Tibial nerve (tissue), 4 donors: Measurements from ENCODE around the gene RNF130. TPM values are rescaled to one million over a fixed set of nuclear protein-coding genes. Genes with fewer than 3 reads are reported as not detected.

Source experiments
- DNase-seq, 2 donors: peaks; one replicate each; pipeline ENCODE4 v3.0.0-alpha.2; 2019; ENCODE audit warnings: low spot score in 2 of 2
- H3K27ac ChIP-seq, 4 donors: fragments of 200-600 bp; sonication (generic) in 3 of 4; one replicate each; pipeline ENCODE4 v1.5.1; 2017 to 2019; ENCODE audit warnings: mild to moderate bottlenecking in 1 of 4
- H3K27me3 ChIP-seq, 2 donors: fragments of 200-600 bp; sonication (generic) in 1 of 2; one replicate each; pipeline versions ENCODE4 v1.5.1 to v1.6.0; 2017 to 2019
- H3K36me3 ChIP-seq, 3 donors: fragments of 200-600 bp; sonication (generic); one replicate each; pipeline ENCODE4 v1.5.1; 2018 to 2019
- H3K4me1 ChIP-seq, 4 donors: fragments of 200-600 bp; sonication (generic) in 3 of 4; one replicate each; pipeline ENCODE4 v1.5.1; 2017 to 2019
- H3K4me3 ChIP-seq, 4 donors: fragments of 200-600 bp; sonication (generic) in 3 of 4; one replicate each; pipeline ENCODE4 v1.5.1; 2017 to 2019; ENCODE audit warnings: mild to moderate bottlenecking in 1 of 4, moderate library complexity in 1 of 4
- H3K9me3 ChIP-seq, 4 donors: fragments of 200-600 bp; sonication (generic) in 3 of 4; one replicate each; pipeline ENCODE4 v1.5.1; 2017 to 2019
- EP300 ChIP-seq, 2 donors: sonication (generic); formaldehyde crosslinking; IDR thresholded peaks; one replicate each; pipeline ENCODE4 v1.6.1; 2017; ENCODE audit warnings: antibody characterized with exemption in 2 of 2, mild to moderate bottlenecking in 1 of 2
- POLR2A ChIP-seq, 2 donors: fragments of 450-650 bp; IDR thresholded peaks; one replicate each; pipeline ENCODE4 v1.6.1; 2017; ENCODE audit warnings: antibody characterized with exemption in 2 of 2, mild to moderate bottlenecking in 2 of 2, moderate library complexity in 2 of 2
- WGBS, 2 donors: methylation state at CpG; one replicate each; pipeline ENCODE4 v1.1.5; 2018; 5-methylcytosine and 5-hydroxymethylcytosine counted together
- total RNA-seq, 4 donors: library from RNA; depleted of rRNA; stranded (reverse); fragments of >200 nt; gene quantifications; one replicate each; pipeline ENCODE4 v1.1.0, GENCODE V29; 2016
- TF ChIP-seq, protein P1 (sequence below), 5 experiments: fragments of 200-600 bp in 3 of 5; fragments of 450-650 bp in 2 of 5; sonication (generic) in 3 of 5; IDR thresholded peaks; one replicate each; pipeline ENCODE4 v1.5.1; 2016 to 2019; ENCODE audit warnings: antibody characterized with exemption in 5 of 5, mild to moderate bottlenecking in 3 of 5, moderate library complexity in 2 of 5

Gene RNF130
- total RNA-seq, 4 donors from 2014 or later, result 121 to 150 (median 143) TPM

DNA sequence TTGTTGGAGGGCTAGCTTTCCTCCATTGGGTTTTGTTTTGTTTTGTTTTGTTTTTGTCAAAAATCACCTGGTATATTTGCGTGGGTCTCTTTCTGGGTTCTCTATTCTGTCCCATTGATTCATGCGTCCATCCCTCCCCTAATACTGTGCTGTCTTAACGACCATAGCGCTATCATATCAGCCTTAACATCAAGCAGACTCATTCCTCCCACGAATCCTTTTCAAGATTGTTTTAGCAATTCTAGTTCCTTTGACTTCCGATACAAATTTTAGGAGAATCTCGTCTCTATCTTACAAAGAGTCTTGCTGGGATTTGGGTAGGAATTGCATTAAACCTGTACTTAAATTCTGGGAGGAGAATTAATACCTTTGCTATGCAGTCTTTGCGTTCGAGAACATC lies 31.1 kb upstream of the RNF130 start:
- Histone ChIP-seq H3K27ac (no peak overlapping the region), H3K36me3 (peaks cover 0 to 50% (median 0%) of the 10 kb centered on the region in 3 donors), H3K9me3 (peaks cover 0 to 25% (median 3%) of the 10 kb centered on the region in 4 donors), H3K4me1 (no peaks in the 10 kb centered on the region), H3K27me3 (no peaks in the 10 kb centered on the region), H3K4me3 (no peak overlapping the region)
- 79 to 86% methylated on average over 9 of the region's 9 CpGs for WGBS, 2 donors
- no peak for DNase-seq
- no peak for TF ChIP-seq POLR2A (IDR thresholded peaks at IDR 0.05)
- TF ChIP-seq, protein P1, sequence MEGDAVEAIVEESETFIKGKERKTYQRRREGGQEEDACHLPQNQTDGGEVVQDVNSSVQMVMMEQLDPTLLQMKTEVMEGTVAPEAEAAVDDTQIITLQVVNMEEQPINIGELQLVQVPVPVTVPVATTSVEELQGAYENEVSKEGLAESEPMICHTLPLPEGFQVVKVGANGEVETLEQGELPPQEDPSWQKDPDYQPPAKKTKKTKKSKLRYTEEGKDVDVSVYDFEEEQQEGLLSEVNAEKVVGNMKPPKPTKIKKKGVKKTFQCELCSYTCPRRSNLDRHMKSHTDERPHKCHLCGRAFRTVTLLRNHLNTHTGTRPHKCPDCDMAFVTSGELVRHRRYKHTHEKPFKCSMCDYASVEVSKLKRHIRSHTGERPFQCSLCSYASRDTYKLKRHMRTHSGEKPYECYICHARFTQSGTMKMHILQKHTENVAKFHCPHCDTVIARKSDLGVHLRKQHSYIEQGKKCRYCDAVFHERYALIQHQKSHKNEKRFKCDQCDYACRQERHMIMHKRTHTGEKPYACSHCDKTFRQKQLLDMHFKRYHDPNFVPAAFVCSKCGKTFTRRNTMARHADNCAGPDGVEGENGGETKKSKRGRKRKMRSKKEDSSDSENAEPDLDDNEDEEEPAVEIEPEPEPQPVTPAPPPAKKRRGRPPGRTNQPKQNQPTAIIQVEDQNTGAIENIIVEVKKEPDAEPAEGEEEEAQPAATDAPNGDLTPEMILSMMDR (IDR thresholded peaks at IDR 0.05), result no peak
- TF ChIP-seq EP300 (IDR thresholded peaks at IDR 0.05), result no peak

DNA sequence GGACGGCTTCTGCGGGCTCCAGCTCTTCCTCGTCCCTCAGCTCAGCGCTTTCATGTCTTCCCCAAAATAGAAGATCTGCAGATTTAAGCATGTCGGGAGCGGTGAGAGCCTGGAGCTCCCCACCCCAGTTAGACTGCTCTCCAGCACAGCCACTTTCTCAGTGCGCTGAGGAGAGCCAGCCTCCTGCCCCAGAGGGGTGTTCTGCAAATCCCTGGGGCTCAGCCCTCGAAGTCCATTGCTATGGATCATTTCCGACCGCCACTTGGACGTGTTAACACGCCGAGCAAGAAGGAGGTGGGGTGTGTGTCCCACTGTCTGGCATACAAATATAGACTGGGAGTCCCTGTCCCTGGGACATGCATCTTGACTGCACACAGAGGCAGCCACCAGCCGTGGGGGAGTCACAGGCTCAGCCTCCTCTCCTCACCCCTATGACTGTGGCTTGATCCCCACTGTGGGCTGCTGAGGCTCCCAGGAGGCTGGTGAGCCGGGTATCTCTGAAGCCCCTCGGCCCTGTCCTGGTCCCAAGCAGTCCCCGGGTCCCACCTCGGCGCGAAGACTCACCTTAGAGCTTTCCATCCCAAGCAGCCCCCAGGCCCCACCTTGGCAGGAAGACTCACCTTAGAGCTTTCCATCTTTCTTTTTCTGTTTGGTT lies 30.0 kb upstream of the RNF130 start:
- no peak for DNase-seq
- WGBS, 2 donors, result 79 to 82% methylated on average over 18 to 20 of the region's 20 CpGs
- H3K36me3 ChIP-seq, result peaks cover 0 to 40% (median 0%) of the 10 kb centered on the region in 3 donors

DNA sequence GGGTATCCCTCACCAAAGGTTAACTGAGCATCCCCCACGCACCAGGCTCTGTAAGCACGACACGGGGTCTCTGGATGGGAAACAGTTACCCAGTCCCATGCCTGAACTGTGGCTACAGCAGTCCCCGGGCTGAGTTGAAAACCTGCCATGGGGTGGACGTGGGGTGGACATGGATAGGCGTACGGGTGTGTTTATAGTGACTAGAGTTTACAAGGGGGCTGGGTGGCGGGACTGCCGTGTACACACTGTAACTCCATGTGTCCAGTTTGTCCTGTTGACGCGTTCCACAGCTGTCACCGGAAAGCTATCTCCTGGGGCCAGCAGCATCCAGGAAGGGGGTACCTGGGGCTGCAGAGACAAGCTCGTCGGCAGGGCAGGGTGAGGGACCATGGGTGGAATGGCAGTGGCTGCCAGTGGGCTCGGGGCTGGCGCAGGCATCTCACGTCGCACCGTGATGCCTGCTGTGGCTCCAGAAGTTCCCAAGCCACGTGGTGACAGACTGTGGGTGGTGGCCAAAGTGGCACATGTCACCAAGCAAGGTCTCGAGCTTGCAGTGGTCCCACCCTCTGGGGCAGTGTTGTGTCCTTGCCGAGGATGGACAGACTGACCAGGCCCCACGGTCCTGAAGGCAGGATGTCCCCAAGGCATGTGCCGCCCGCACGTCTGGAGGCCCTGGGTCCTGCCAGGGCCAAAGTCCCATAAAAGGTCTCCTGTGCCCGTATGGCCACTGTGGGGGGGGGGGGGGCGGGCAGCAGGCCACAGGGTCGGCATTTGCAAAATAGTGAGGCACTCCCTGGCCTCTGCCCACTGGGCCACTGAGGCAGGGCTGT lies 29.3 kb upstream of the RNF130 start:
- DNase-seq, result no peak
- Histone ChIP-seq H3K27me3 (no peaks in the 10 kb centered on the region), H3K4me1 (no peaks in the 10 kb centered on the region), H3K36me3 (peaks cover 0 to 32% (median 0%) of the 10 kb centered on the region in 3 donors), H3K27ac (no peak overlapping the region), H3K9me3 (peaks cover 0 to 9% (median 0%) of the 10 kb centered on the region in 4 donors), H3K4me3 (no peak overlapping the region)
- WGBS, 2 donors, result 76 to 82% methylated on average over 22 to 25 of the region's 29 CpGs
- TF ChIP-seq EP300 (IDR thresholded peaks at IDR 0.05), result no peak
- TF ChIP-seq POLR2A (IDR thresholded peaks at IDR 0.05), result no peak
- TF ChIP-seq, protein P1 (IDR thresholded peaks at IDR 0.05), result no peak

More for the DNA sequence above, 30.0 kb upstream of the RNF130 start:
- H3K27me3 ChIP-seq, result no peaks in the 10 kb centered on the region
- no peak overlapping the region for H3K27ac ChIP-seq
- H3K9me3 ChIP-seq, result peaks cover 0 to 15% (median 0%) of the 10 kb centered on the region in 4 donors
- H3K4me1 ChIP-seq, result no peaks in the 10 kb centered on the region
- TF ChIP-seq, protein P1 (IDR thresholded peaks at IDR 0.05), result no peak
- no peak for TF ChIP-seq POLR2A (IDR thresholded peaks at IDR 0.05)
- no peak for TF ChIP-seq EP300 (IDR thresholded peaks at IDR 0.05)
- no peak overlapping the region for H3K4me3 ChIP-seq

DNA sequence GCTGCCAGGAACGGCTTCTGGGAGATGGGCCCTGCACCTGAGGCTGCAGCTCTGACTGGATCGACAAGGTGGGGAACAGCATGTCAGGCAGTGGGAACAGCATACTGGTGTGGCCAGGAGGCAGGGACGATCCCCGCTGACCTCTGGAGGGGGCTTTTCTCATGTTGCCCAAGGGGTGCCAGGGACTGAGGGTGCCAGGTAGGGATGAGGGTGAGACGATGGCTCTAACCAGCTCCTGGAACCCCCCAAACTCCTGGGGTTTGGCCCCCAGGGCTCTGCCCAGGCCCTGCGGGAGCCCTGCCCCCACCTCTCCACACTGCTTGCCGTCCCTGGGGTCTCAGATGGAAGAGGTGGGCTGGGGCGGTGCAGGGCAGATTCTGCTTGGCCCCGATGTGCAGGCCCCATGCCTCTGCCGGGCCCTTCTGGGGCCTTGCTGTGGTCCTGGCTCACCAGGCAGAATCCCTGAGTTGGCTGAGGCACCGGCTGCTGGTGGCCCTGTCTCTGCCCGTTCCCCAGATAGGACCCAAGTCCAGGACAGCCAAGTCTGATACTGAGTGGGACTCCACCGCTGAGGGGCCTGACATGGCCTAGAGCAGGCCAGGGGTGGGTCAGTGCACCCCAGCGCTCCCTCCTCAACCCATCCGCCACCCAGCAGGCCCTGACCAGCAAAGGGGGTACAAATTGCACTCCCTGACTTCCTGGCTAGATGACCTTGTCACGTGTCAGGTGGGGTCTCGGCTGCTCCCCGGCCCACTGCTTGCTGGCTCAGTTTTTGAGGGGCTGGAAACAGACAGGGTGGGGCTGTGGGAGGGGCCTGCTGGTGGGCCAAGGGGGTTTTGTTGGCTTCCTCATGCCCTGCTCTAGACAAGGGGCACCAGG lies 28.4 kb upstream of the RNF130 start:
- TF ChIP-seq POLR2A (IDR thresholded peaks at IDR 0.05) (no peak), EP300 (IDR thresholded peaks at IDR 0.05) (no peak)
- TF ChIP-seq, protein P1 (IDR thresholded peaks at IDR 0.05), result no peak

More for the DNA sequence above, 28.4 kb upstream of the RNF130 start:
- no peaks in the 10 kb centered on the region for H3K27me3 ChIP-seq
- 83 to 90% methylated on average over 11 to 13 of the region's 18 CpGs for WGBS, 2 donors
- peaks cover 0 to 6% (median 0%) of the 10 kb centered on the region in 4 donors for H3K9me3 ChIP-seq
- peaks cover 0 to 29% (median 0%) of the 10 kb centered on the region in 3 donors for H3K36me3 ChIP-seq
- no peak overlapping the region for H3K4me3 ChIP-seq
- H3K4me1 ChIP-seq, result no peaks in the 10 kb centered on the region
- no peak overlapping the region for H3K27ac ChIP-seq
- no peak for DNase-seq
